GM20000 (cell line): ENCODE data around the gene CASP12.
A peak's percentile ranks its signal among the peaks of the same experiment; 100 is the strongest.

Experiments used
- DNase-seq: peaks from one replicate; pipeline ENCODE4 v3.0.0; 2012; ENCODE audit warnings: low spot score
- TF ChIP-seq, protein P1 (sequence below): IDR thresholded peaks from 2 replicates; pipeline ENCODE4 v1.5.1; 2012; ENCODE audit warnings: mild to moderate bottlenecking, control low read depth; ENCODE audit errors: extremely low read depth, missing control alignments

The CASP12 gene

GRCh38 chr11:104876324-104876723, 21.9 kb downstream of the CASP12 start:
- no peak for DNase-seq
- TF ChIP-seq, protein P1, sequence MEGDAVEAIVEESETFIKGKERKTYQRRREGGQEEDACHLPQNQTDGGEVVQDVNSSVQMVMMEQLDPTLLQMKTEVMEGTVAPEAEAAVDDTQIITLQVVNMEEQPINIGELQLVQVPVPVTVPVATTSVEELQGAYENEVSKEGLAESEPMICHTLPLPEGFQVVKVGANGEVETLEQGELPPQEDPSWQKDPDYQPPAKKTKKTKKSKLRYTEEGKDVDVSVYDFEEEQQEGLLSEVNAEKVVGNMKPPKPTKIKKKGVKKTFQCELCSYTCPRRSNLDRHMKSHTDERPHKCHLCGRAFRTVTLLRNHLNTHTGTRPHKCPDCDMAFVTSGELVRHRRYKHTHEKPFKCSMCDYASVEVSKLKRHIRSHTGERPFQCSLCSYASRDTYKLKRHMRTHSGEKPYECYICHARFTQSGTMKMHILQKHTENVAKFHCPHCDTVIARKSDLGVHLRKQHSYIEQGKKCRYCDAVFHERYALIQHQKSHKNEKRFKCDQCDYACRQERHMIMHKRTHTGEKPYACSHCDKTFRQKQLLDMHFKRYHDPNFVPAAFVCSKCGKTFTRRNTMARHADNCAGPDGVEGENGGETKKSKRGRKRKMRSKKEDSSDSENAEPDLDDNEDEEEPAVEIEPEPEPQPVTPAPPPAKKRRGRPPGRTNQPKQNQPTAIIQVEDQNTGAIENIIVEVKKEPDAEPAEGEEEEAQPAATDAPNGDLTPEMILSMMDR = no peak

- no peak for DNase-seq
- TF ChIP-seq, protein P1 = no peak
Observed at GRCh38 chr11:104873252-104873651, 25.0 kb downstream of the CASP12 start.

DNA sequence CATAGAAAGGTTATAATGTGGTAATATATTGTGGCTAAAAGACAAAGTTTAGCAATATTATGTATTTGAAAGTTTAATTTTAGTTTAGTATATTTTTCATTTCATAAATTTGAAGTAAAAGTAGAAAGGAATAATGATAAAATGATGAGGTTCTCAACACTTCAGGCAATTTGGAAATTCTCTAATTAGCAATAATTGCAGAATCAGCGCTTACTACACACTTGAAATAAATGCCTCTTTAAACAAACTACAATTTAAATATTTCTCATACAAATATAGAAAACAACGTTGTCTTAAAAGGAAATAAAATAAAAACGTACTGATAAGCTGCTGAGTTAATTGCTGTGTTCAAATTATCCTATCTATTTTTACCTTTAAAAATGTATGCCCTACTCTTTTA, 25.9 kb downstream of the CASP12 start:
- TF ChIP-seq, protein P1 = no peak
- no peak for DNase-seq

DNA sequence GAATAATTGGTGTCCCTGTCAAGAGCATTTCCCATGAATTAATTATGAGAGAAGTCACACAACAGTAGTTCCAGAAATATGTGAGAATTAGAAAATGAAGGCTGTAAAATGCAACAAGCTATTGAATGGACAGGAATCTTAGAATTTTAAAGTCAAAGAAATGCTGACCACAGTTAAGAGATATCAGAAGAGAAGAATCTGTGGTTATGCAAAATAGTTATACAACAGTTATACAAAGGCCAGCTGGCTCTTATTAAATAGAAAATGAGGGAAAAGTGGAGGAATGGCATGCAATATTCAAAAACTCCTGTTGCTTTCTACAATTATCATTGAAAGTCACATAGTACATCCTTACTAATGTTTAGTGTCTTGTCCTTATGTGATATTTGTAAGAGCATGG, 27.4 kb downstream of the CASP12 start:
- TF ChIP-seq, protein P1 = no peak
- DNase-seq = no peak

DNA sequence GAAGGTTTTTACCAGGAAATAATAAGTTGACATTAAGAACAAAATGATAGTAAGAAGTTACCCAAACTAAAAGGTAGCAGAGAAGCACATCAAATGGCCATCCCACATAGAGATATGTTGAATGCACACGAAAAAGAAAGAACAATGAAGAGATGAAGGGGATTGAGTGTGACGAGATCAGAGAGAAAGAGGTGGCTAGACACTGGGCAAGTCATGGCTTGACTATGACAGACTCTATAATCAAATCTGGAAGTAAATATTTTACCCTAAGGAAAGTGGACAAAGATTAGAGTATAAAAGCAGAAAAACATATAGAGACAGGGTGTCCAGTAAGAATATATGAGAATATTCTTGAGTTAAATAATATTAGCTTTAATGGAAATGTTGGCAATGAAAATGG, 31.4 kb downstream of the CASP12 start:
- DNase-seq = no peak
- TF ChIP-seq, protein P1 = no peak

GRCh38 chr11:104858882-104859775, 39.1 kb downstream of the CASP12 start:
- TF ChIP-seq, protein P1 = no peak
- peak; percentile 18 for DNase-seq

- TF ChIP-seq, protein P1 = no peak
Observed at GRCh38 chr11:104856607-104857006, 41.7 kb downstream of the CASP12 start.

More at GRCh38 chr11:104856607-104857006, 41.7 kb downstream of the CASP12 start:
- no peak for DNase-seq
